ENCODE measurements around the gene RBM43. TPM values are rescaled to one million over a fixed set of nuclear protein-coding genes. Genes with fewer than 3 reads are reported as not detected.

The RBM43 gene
- total RNA-seq, 2 experiments from 2014 or later = 0.25 to 0.91 TPM

- no peaks in the 10 kb centered on the region for H3K9me3 ChIP-seq (ENCODE audit: low read length)
- H4K20me1 ChIP-seq (ENCODE audit: insufficient read depth, low read length) = no peaks in the 10 kb centered on the region
- H3K4me1 ChIP-seq (ENCODE audit: insufficient read depth, low read length, poor library complexity, severe bottlenecking) = no peaks in the 10 kb centered on the region
- intact Hi-C loops (cut with micrococcal nuclease; ENCODE audit: unreplicated experiment) = no loop called here
- ChIA-PET POLR2A (interaction anchor here (1.6 kb wide), 1 partner anchor 17 kb away, joined by 5 read pairs; no protein-coding TSS in a partner anchor), CTCF (ENCODE audit: unreplicated experiment) (no interaction called here)
- no peak for TF ChIP-seq EZH2phosphoT487 (IDR thresholded peaks at IDR 0.05; ENCODE audit: borderline replicate concordance, low read depth, low read length)
- TF ChIP-seq CTCF (conservative IDR thresholded peaks at IDR 0.05; ENCODE audit: low read length) = no peak
- no peak overlapping the region for H3K4me3 ChIP-seq (ENCODE audit: low read depth, low read length, poor library complexity, severe bottlenecking)
- H3K36me3 ChIP-seq (ENCODE audit: insufficient read depth, low read length) = no peaks in the 10 kb centered on the region
- no peak overlapping the region for H3K27ac ChIP-seq (ENCODE audit: low read depth, low read length, poor library complexity, severe bottlenecking)
- H3K9me2 ChIP-seq (ENCODE audit: insufficient read depth, low read length) = no peaks in the 10 kb centered on the region
- no peaks in the 10 kb centered on the region for H3K79me2 ChIP-seq (ENCODE audit: insufficient read depth, low read depth, low read length)
- DNase-seq (ENCODE audit: low spot score) = no peak
- no peak overlapping the region for H3K4me2 ChIP-seq (ENCODE audit: low read length)
- no peak overlapping the region for H2AFZ ChIP-seq (ENCODE audit: low read length)
- BruUV-seq (replicated peaks) = no TSS peak
Observed at GRCh38 chr2:151241224-151241623, 20.4 kb downstream of the RBM43 start.

GRCh38 chr2:151240433-151240832 is 21.2 kb downstream of the RBM43 start:
- no TSS peak for BruUV-seq (replicated peaks)
- Histone ChIP-seq H3K4me2 (ENCODE audit: low read length) (no peak overlapping the region), H3K36me3 (ENCODE audit: insufficient read depth, low read length) (no peaks in the 10 kb centered on the region), H3K4me3 (ENCODE audit: low read depth, low read length, poor library complexity, severe bottlenecking) (no peak overlapping the region), H2AFZ (ENCODE audit: low read length) (no peak overlapping the region), H3K9me3 (ENCODE audit: low read length) (no peaks in the 10 kb centered on the region), H3K9me2 (ENCODE audit: insufficient read depth, low read length) (no peaks in the 10 kb centered on the region), H4K20me1 (ENCODE audit: insufficient read depth, low read length) (no peaks in the 10 kb centered on the region), H3K4me1 (ENCODE audit: insufficient read depth, low read length, poor library complexity, severe bottlenecking) (no peaks in the 10 kb centered on the region), H3K79me2 (ENCODE audit: insufficient read depth, low read depth, low read length) (no peaks in the 10 kb centered on the region), H3K27ac (ENCODE audit: low read depth, low read length, poor library complexity, severe bottlenecking) (no peak overlapping the region)
- no peak for DNase-seq (ENCODE audit: low spot score)
- ChIA-PET CTCF (ENCODE audit: unreplicated experiment) (no interaction called here), POLR2A (interaction anchor here (1.6 kb wide), 1 partner anchor 16 kb away, joined by 5 read pairs; no protein-coding TSS in a partner anchor)
- TF ChIP-seq EZH2phosphoT487 (IDR thresholded peaks at IDR 0.05; ENCODE audit: borderline replicate concordance, low read depth, low read length) (no peak), CTCF (conservative IDR thresholded peaks at IDR 0.05; ENCODE audit: low read length) (no peak)
- intact Hi-C loops (cut with micrococcal nuclease; ENCODE audit: unreplicated experiment) = no loop called here

- Histone ChIP-seq H3K36me3 (ENCODE audit: insufficient read depth, low read length) (no peaks in the 10 kb centered on the region), H3K4me3 (ENCODE audit: low read depth, low read length, poor library complexity, severe bottlenecking) (no peak overlapping the region), H3K9me3 (ENCODE audit: low read length) (no peaks in the 10 kb centered on the region), H3K79me2 (ENCODE audit: insufficient read depth, low read depth, low read length) (no peaks in the 10 kb centered on the region), H3K27ac (ENCODE audit: low read depth, low read length, poor library complexity, severe bottlenecking) (no peak overlapping the region), H3K9me2 (ENCODE audit: insufficient read depth, low read length) (no peaks in the 10 kb centered on the region), H4K20me1 (ENCODE audit: insufficient read depth, low read length) (no peaks in the 10 kb centered on the region), H2AFZ (ENCODE audit: low read length) (no peak overlapping the region), H3K4me1 (ENCODE audit: insufficient read depth, low read length, poor library complexity, severe bottlenecking) (no peaks in the 10 kb centered on the region), H3K4me2 (ENCODE audit: low read length) (no peak overlapping the region)
- CTCF ChIA-PET (ENCODE audit: unreplicated experiment) = no interaction called here
- POLR2A ChIA-PET = interaction anchor here (1.6 kb wide), 1 partner anchor 15 kb away, joined by 5 read pairs; no protein-coding TSS in a partner anchor
- DNase-seq (ENCODE audit: low spot score) = no peak
- intact Hi-C loops (cut with micrococcal nuclease; ENCODE audit: unreplicated experiment) = loop anchor here (2.0 kb wide), 1 partner anchor 1643 kb away; no protein-coding TSS in a partner anchor
- no TSS peak for BruUV-seq (replicated peaks)
- TF ChIP-seq CTCF (conservative IDR thresholded peaks at IDR 0.05; ENCODE audit: low read length) = no peak
- TF ChIP-seq EZH2phosphoT487 (IDR thresholded peaks at IDR 0.05; ENCODE audit: borderline replicate concordance, low read depth, low read length) = no peak
Observed at GRCh38 chr2:151239624-151240023, 22.0 kb downstream of the RBM43 start.
